ENCODE data around the gene SLC35F1.

The SLC35F1 gene

DNA sequence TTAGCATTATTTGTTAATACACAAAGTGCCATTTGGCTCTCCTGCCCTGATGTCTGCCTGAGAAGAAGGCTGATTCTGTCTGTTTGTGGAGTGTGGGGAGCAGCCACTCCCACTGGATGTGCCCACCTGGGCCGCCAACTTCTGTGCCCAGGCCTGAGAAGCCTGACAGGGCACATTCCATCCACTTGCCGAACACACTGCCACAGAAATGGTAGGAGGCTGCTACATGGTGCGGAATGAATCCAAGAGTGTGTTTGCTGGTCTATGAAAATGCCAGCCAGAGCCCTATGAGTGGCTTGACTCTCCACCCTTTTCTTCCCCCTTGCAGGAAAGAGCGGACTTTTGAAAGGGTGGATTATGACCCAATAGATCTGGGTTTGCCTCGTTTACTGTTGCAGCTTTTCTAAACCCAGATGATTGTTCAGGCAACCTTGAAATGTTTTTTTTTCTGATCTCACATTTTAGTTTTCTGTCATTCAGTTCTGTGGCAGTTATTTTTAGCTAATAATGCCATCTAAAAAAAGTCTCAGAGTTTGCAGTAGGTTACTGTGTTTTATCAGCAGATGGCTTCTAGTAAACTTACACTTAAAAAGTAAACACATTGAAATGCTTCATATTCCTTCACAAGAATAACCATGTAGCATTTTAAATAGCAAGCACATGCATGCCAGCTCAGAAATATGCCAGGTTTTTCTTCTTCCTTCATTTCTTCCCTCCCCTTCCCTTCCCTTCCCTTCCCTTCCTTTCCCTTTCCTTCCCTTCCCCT, 196.5 kb downstream of the SLC35F1 start:
- no peak overlapping the region for H3K4me3 ChIP-seq (replicated peaks; ENCODE audit: insufficient read depth, low read length)
- TF ChIP-seq, protein P1, sequence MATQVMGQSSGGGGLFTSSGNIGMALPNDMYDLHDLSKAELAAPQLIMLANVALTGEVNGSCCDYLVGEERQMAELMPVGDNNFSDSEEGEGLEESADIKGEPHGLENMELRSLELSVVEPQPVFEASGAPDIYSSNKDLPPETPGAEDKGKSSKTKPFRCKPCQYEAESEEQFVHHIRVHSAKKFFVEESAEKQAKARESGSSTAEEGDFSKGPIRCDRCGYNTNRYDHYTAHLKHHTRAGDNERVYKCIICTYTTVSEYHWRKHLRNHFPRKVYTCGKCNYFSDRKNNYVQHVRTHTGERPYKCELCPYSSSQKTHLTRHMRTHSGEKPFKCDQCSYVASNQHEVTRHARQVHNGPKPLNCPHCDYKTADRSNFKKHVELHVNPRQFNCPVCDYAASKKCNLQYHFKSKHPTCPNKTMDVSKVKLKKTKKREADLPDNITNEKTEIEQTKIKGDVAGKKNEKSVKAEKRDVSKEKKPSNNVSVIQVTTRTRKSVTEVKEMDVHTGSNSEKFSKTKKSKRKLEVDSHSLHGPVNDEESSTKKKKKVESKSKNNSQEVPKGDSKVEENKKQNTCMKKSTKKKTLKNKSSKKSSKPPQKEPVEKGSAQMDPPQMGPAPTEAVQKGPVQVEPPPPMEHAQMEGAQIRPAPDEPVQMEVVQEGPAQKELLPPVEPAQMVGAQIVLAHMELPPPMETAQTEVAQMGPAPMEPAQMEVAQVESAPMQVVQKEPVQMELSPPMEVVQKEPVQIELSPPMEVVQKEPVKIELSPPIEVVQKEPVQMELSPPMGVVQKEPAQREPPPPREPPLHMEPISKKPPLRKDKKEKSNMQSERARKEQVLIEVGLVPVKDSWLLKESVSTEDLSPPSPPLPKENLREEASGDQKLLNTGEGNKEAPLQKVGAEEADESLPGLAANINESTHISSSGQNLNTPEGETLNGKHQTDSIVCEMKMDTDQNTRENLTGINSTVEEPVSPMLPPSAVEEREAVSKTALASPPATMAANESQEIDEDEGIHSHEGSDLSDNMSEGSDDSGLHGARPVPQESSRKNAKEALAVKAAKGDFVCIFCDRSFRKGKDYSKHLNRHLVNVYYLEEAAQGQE (IDR thresholded peaks at IDR 0.05; ENCODE audit: insufficient replicate concordance, low read depth), result no peak
- TF ChIP-seq GABPA (IDR thresholded peaks at IDR 0.05; ENCODE audit: low read depth) (no peak), SPI1 (IDR thresholded peaks at IDR 0.05; ENCODE audit: borderline replicate concordance, low read depth) (no peak), POLR2AphosphoS5 (IDR thresholded peaks at IDR 0.05; ENCODE audit: low read depth) (no peak)
- TF ChIP-seq, protein P2, sequence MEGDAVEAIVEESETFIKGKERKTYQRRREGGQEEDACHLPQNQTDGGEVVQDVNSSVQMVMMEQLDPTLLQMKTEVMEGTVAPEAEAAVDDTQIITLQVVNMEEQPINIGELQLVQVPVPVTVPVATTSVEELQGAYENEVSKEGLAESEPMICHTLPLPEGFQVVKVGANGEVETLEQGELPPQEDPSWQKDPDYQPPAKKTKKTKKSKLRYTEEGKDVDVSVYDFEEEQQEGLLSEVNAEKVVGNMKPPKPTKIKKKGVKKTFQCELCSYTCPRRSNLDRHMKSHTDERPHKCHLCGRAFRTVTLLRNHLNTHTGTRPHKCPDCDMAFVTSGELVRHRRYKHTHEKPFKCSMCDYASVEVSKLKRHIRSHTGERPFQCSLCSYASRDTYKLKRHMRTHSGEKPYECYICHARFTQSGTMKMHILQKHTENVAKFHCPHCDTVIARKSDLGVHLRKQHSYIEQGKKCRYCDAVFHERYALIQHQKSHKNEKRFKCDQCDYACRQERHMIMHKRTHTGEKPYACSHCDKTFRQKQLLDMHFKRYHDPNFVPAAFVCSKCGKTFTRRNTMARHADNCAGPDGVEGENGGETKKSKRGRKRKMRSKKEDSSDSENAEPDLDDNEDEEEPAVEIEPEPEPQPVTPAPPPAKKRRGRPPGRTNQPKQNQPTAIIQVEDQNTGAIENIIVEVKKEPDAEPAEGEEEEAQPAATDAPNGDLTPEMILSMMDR (IDR thresholded peaks at IDR 0.05; ENCODE audit: insufficient read depth, low read length), result no peak

DNA sequence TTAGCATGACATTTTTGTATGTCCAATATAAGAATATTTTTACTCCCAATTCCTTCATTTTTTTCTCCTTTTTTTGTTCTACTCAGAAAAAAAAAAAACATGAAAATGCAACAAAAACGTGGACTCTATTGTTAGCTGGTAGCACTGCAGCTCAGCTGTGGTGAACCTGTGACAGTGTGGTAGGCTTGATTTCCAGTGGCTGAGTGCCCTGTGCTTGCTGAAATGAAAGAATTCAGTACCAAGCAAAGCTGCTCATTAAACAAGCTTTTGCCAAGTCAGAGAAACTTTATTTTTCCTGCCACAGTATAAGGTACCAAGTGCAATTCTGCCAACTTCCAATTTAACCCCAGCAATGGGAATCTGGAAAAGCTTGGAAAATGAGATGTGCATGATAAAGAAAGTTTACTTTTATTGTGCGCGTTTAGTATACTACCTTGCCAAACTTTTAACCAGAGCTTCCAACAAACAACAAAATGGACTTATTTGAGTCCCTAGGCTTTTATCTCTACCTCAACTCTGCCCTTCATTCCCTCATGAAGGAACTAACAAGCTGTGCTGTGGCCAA, 215.2 kb downstream of the SLC35F1 start:
- no peak for DNase-seq (ENCODE audit: low read depth in 1 of 2, low spot score in 1 of 2)
- H3K27ac ChIP-seq (replicated peaks), result no peak overlapping the region
- TF ChIP-seq SPI1 (IDR thresholded peaks at IDR 0.05; ENCODE audit: borderline replicate concordance, low read depth) (no peak), GABPA (IDR thresholded peaks at IDR 0.05; ENCODE audit: low read depth) (no peak)
- TF ChIP-seq, protein P1 (IDR thresholded peaks at IDR 0.05; ENCODE audit: insufficient replicate concordance, low read depth), result no peak
- TF ChIP-seq, protein P2 (IDR thresholded peaks at IDR 0.05; ENCODE audit: insufficient read depth, low read length), result no peak
- H3K27me3 ChIP-seq (ENCODE audit: insufficient read depth, poor library complexity, severe bottlenecking), result no peaks in the 10 kb centered on the region
- no peak overlapping the region for H3K4me3 ChIP-seq (replicated peaks; ENCODE audit: insufficient read depth, low read length)

More for the DNA sequence above, 196.5 kb downstream of the SLC35F1 start:
- no peaks in the 10 kb centered on the region for H3K27me3 ChIP-seq (ENCODE audit: insufficient read depth, poor library complexity, severe bottlenecking)
- no peak for DNase-seq (ENCODE audit: low read depth in 1 of 2, low spot score in 1 of 2)
- no peak overlapping the region for H3K27ac ChIP-seq (replicated peaks)

DNA sequence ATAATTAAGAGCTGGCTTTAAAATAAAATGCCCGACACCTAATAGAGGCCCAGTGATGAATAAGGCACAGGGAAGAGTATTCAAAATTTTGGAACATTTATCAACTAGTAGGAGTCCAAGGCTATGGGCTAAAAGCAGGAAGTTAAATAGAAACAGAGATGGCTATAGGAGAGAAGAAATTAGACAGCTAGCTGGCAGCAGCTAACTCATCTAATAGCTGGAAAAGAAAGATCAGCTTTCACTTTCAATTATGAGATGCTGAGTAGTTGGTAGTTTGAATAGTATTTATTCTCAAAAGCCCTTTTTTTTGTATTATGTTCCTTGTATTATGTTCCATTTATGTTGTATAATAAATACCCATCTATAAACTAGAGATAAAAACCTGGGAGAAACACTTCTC, 215.7 kb downstream of the SLC35F1 start:
- DNase-seq (ENCODE audit: low read depth in 1 of 2, low spot score in 1 of 2), result no peak
- Histone ChIP-seq H3K27ac (replicated peaks) (no peak overlapping the region), H3K27me3 (ENCODE audit: insufficient read depth, poor library complexity, severe bottlenecking) (no peaks in the 10 kb centered on the region), H3K4me3 (replicated peaks; ENCODE audit: insufficient read depth, low read length) (no peak overlapping the region)
- no peak for TF ChIP-seq POLR2AphosphoS5 (IDR thresholded peaks at IDR 0.05; ENCODE audit: low read depth)

DNA sequence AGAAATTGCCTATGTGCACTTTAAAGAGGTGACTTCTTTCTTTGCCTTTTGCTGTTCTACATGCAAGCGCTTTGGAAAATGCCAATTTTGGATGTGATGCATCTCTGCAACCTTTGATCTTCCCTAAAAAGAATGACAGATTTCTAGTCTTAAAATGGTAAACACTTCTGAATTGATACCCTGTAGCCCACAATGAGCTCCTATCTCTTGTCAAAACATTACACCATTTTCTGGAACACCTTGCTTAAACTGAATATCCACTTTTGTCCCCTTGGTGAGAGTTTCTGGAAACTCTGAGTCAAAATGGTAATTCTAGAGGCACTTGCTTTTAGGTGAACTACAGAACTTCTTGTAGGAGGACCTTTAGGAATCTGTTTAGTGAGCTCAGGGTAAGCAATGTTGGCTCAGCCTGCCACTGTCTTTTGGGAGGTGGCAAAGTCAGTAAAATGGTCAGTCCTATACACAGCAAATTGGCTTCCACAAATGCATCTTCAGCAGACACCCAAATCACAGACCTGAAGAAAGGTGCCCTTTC, 216.5 kb downstream of the SLC35F1 start:
- Histone ChIP-seq H3K27me3 (ENCODE audit: insufficient read depth, poor library complexity, severe bottlenecking) (no peaks in the 10 kb centered on the region), H3K4me3 (replicated peaks; ENCODE audit: insufficient read depth, low read length) (no peak overlapping the region), H3K27ac (replicated peaks) (no peak overlapping the region)
- no peak for DNase-seq (ENCODE audit: low read depth in 1 of 2, low spot score in 1 of 2)
- TF ChIP-seq, protein P2 (IDR thresholded peaks at IDR 0.05; ENCODE audit: insufficient read depth, low read length), result no peak
- no peak for TF ChIP-seq GABPA (IDR thresholded peaks at IDR 0.05; ENCODE audit: low read depth)
- TF ChIP-seq, protein P1 (IDR thresholded peaks at IDR 0.05; ENCODE audit: insufficient replicate concordance, low read depth), result no peak
- TF ChIP-seq POLR2AphosphoS5 (IDR thresholded peaks at IDR 0.05; ENCODE audit: low read depth), result no peak
- no peak for TF ChIP-seq SPI1 (IDR thresholded peaks at IDR 0.05; ENCODE audit: borderline replicate concordance, low read depth)

Data from HL-60 (cell line).